Measurements from ENCODE around the gene PFAS. TPM values are rescaled to one million over a fixed set of nuclear protein-coding genes. Genes with fewer than 3 reads are reported as not detected.

PFAS gene
- total and polyA plus RNA-seq, 10 of the 15 experiments (the other 5 are each of a cell fraction or from before 2014, with no cell fraction given): 13.9 to 122 (median 47.2) TPM

- Histone ChIP-seq H3K9ac (ENCODE audit: control insufficient read depth, insufficient read depth, low read length) (no peak overlapping the region; the same call in 1 of the 2 replicates), H3K4me3 (peak overlapping the region; percentile 62; the same call in 1 of the 2 replicates), H3K27ac (ENCODE audit: control insufficient read depth, insufficient read depth) (no peak overlapping the region), H3K36me3 (ENCODE audit: control insufficient read depth in 2 of 2, insufficient read depth in 2 of 2, low read length in 1 of 2) (no peaks in the 10 kb centered on the region), H4K20me1 (ENCODE audit: control insufficient read depth, insufficient read depth) (no peaks in the 10 kb centered on the region), H3K9me3 (replicated peaks; ENCODE audit: control insufficient read depth, insufficient read depth, low read length) (no peaks in the 10 kb centered on the region), H3K4me1 (ENCODE audit: control insufficient read depth, insufficient read depth, low read length) (peaks cover 26% of the 10 kb centered on the region), H3K79me2 (ENCODE audit: control insufficient read depth, insufficient read depth, low read length) (peaks cover 2% of the 10 kb centered on the region), H3K27me3 (replicated peaks in 1 of 2; ENCODE audit: control insufficient read depth in 2 of 2, insufficient read depth in 2 of 2, low read length in 1 of 2) (no peaks in the 10 kb centered on the region), H3K4me2 (ENCODE audit: control insufficient read depth, insufficient read depth) (peak overlapping the region; percentile 75), H2AFZ (ENCODE audit: control insufficient read depth, low read depth, low read length) (no peak overlapping the region)
- intact Hi-C loops (cut with micrococcal nuclease; ENCODE audit: unreplicated experiment) (no loop called here), in situ Hi-C loops (cut with MboI) (no loop called here)
- ChIA-PET SMC1A (ENCODE audit: uncharacterized antibody, unreplicated experiment) (interaction anchor here (0.8 to 3.8 kb wide), 10 partner anchors 45 to 704 kb away, joined by 3 to 40 read pairs (median 4); partner anchors contain the start of genes AURKB, CTC1, PFAS and TMEM107), RAD21 (ENCODE audit: unreplicated experiment) (interaction anchor here (1.4 to 2.9 kb wide), 5 partner anchors 46 to 156 kb away, joined by 3 to 26 read pairs (median 16); partner anchors contain the start of genes CTC1 and PFAS), POLR2A (interaction anchor here (1.3 to 2.5 kb wide), 7 partner anchors 8 to 459 kb away, joined by 3 to 31 read pairs (median 6); partner anchors contain the start of genes AURKB, CTC1 and PFAS), CTCF (interaction anchor here (1.0 to 3.0 kb wide), 8 partner anchors 45 to 234 kb away, joined by 3 to 23 read pairs (median 5); partner anchors contain the start of genes CTC1 and PFAS)
- DNase-seq (ENCODE audit: low read depth, low spot score) (no peak), FAIRE-seq (no peak), ATAC-seq (no peak)
- TF ChIP-seq NFXL1 (IDR thresholded peaks at IDR 0.05; ENCODE audit: borderline replicate concordance) (no peak), JUNB (IDR thresholded peaks at IDR 0.05) (no peak), RFX5 (IDR thresholded peaks at IDR 0.05; ENCODE audit: low read depth, low read length) (no peak), SKIL (IDR thresholded peaks at IDR 0.05; ENCODE audit: low read depth, poor library complexity, severe bottlenecking) (no peak)
- WGBS (ENCODE audit: insufficient coverage, insufficient replicate concordance, low lambda C conversion rate, missing lambda C conversion rate): 85% methylated on average over 9 of the region's 9 CpGs
- no TSS peak for BruUV-seq (replicated peaks)
These were observed 45.3 kb downstream of the PFAS start for GRCh38 chr17:8294361-8294760.

All from GM12878 (cell line).